ENCODE measurements around the gene SH3RF3. TPM values are rescaled to one million over a fixed set of nuclear protein-coding genes. Genes with fewer than 3 reads are reported as not detected.

The SH3RF3 gene
- total RNA-seq, 3 donors from 2014 or later, result 3.2 to 5.6 (median 4.6) TPM

GRCh38 chr2:109425411-109425810 lies 296.4 kb downstream of the SH3RF3 start:
- TF ChIP-seq POLR2AphosphoS5 (IDR thresholded peaks at IDR 0.05) (no peak), CTCF (IDR thresholded peaks at IDR 0.05) (no peak), POLR2A (IDR thresholded peaks at IDR 0.05) (no peak)
- intact Hi-C loops (cut with DNase I; ENCODE audit: low total_unique reads), result no loop called here
- H3K9me3 ChIP-seq, result no peaks in the 10 kb centered on the region

DNA sequence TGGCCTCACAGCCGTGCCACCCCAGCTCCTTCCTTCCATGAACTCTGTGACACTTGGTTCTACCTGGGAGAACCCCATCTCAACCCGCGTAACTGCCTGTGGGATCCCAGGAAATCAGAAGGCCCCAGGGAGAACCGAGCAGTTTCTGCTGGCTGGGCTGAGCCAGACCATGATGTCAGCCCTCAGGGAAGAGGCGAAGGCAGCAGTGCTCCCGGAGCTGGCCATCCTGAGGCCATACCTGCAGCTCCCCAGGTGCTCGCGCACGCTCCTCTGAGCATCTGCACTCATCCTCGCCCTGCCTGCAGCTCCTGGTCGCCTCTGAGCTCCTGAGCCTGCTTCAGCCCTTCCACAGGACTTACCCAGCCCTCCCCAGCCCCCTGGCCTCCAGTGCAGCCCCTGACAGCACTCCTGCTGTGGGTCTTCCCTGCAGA lies 298.7 kb downstream of the SH3RF3 start:
- Histone ChIP-seq H3K27ac (no peak overlapping the region), H3K4me1 (no peaks in the 10 kb centered on the region), H3K36me3 (no peaks in the 10 kb centered on the region), H3K9me3 (no peaks in the 10 kb centered on the region), H3K4me3 (no peak overlapping the region), H3K27me3 (no peaks in the 10 kb centered on the region)
- TF ChIP-seq CTCF (IDR thresholded peaks at IDR 0.05), result no peak
- no peak for TF ChIP-seq POLR2AphosphoS5 (IDR thresholded peaks at IDR 0.05)
- no peak for TF ChIP-seq POLR2A (IDR thresholded peaks at IDR 0.05)
- no peak for DNase-seq (ENCODE audit: low spot score in 2 of 2)
- intact Hi-C loops (cut with DNase I; ENCODE audit: low total_unique reads), result no loop called here

More at GRCh38 chr2:109425411-109425810, 296.4 kb downstream of the SH3RF3 start:
- no peaks in the 10 kb centered on the region for H3K4me1 ChIP-seq
- no peaks in the 10 kb centered on the region for H3K36me3 ChIP-seq
- DNase-seq (ENCODE audit: low spot score in 2 of 2), result no peak
- H3K4me3 ChIP-seq, result no peak overlapping the region
- no peaks in the 10 kb centered on the region for H3K27me3 ChIP-seq
- H3K27ac ChIP-seq, result no peak overlapping the region

DNA sequence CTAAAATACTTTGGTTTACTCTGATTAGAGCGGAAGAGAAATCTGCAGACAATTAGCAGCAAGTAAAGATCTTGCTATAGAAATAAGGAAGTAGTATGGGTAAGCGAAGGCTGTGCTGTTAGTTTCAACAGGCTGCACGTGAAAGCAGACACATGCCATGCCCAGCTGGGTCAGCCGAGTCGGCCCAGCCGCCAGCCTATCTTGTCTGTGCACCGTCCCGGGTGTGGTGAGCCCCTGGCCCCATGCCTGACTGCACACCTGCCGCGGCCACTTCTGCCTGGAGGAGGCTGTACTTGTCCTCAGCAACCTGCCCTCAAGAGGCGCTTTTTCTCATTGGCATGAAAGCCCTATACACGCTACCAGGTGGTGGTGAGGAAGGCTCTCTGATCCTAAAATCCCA lies 299.3 kb downstream of the SH3RF3 start:
- Histone ChIP-seq H3K9me3 (no peaks in the 10 kb centered on the region), H3K27me3 (no peaks in the 10 kb centered on the region), H3K4me1 (no peaks in the 10 kb centered on the region), H3K4me3 (no peak overlapping the region), H3K36me3 (no peaks in the 10 kb centered on the region), H3K27ac (no peak overlapping the region)
- TF ChIP-seq POLR2AphosphoS5 (IDR thresholded peaks at IDR 0.05) (no peak), POLR2A (IDR thresholded peaks at IDR 0.05) (no peak), CTCF (IDR thresholded peaks at IDR 0.05) (no peak)
- intact Hi-C loops (cut with DNase I; ENCODE audit: low total_unique reads), result no loop called here
- no peak for DNase-seq (ENCODE audit: low spot score in 2 of 2)

DNA sequence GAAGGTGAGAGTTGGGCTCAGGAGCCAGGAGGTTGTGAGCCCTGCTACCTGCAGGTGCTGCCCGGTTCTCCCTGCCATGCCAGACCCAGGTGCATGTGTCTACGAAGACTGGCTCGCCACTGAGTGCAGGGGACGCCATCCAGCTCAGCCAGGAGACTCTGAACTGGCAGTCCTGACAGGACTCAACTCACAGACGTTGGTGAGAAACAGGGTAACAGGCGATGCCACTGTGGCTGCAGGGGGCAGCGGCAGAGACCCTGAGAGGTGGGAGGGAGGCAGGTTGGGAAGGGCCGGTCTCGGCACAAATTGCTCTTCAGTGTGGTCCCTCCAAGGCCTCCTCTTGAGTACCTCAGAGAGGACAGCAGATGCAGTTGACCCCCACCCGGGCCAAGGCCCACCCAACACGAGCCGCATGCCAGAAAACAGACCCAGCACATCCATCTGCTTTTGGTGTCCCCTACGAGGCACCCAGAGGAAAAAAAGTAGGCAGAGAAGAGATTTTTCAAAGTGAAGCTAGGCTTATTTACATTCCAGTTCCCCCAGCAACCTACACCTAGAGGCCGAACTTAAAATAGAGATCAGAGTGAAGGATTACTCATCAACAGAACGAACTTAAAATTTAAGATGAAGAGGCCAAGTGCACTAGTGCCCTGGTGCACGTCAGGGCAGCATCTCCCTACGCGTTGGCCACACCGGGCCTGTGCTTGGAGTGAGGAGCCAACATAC lies 300.0 kb downstream of the SH3RF3 start:
- H3K36me3 ChIP-seq, result no peaks in the 10 kb centered on the region
- no peaks in the 10 kb centered on the region for H3K4me1 ChIP-seq
- no peak overlapping the region for H3K27ac ChIP-seq
- DNase-seq (ENCODE audit: low spot score in 2 of 2), result no peak
- H3K4me3 ChIP-seq, result no peak overlapping the region
- intact Hi-C loops (cut with DNase I; ENCODE audit: low total_unique reads), result no loop called here
- no peaks in the 10 kb centered on the region for H3K9me3 ChIP-seq
- no peak for TF ChIP-seq POLR2A (IDR thresholded peaks at IDR 0.05)
- TF ChIP-seq POLR2AphosphoS5 (IDR thresholded peaks at IDR 0.05), result no peak
- no peak for TF ChIP-seq CTCF (IDR thresholded peaks at IDR 0.05)
- H3K27me3 ChIP-seq, result no peaks in the 10 kb centered on the region

- no peaks in the 10 kb centered on the region for H3K4me1 ChIP-seq
- H3K36me3 ChIP-seq, result no peaks in the 10 kb centered on the region
- no peak overlapping the region for H3K4me3 ChIP-seq
- DNase-seq (ENCODE audit: low spot score in 2 of 2), result no peak
- no peak overlapping the region for H3K27ac ChIP-seq
- intact Hi-C loops (cut with DNase I; ENCODE audit: low total_unique reads), result no loop called here
- H3K27me3 ChIP-seq, result no peaks in the 10 kb centered on the region
- no peak for TF ChIP-seq POLR2AphosphoS5 (IDR thresholded peaks at IDR 0.05)
- TF ChIP-seq POLR2A (IDR thresholded peaks at IDR 0.05), result no peak
- TF ChIP-seq CTCF (IDR thresholded peaks at IDR 0.05), result no peak
- no peaks in the 10 kb centered on the region for H3K9me3 ChIP-seq
Observed at GRCh38 chr2:109429567-109430328, 300.7 kb downstream of the SH3RF3 start.

Measured in breast epithelium (tissue), 4 donors.